NCI-H1092 (cell line): ENCODE data around the gene PRPSAP1.
"Not testable (repeated sequence)": the region's sequence is repeated elsewhere in the genome, so short reads cannot be mapped to it uniquely, and the experiment has no call there.

Experiments used
- DNase-seq: peaks from one replicate; lab custom pipeline; 2025; lab: John Stamatoyannopoulos, UW

The PRPSAP1 gene

GRCh38 chr17:76277300-76278267, 76.1 kb downstream of the PRPSAP1 start:
- DNase-seq = no peak

- DNase-seq = no peak
Observed at GRCh38 chr17:76276461-76277299, 77.0 kb downstream of the PRPSAP1 start.

GRCh38 chr17:76276069-76276431, 77.7 kb downstream of the PRPSAP1 start:
- DNase-seq = no peak

- DNase-seq = no peak
Observed at GRCh38 chr17:76275382-76276068, 78.2 kb downstream of the PRPSAP1 start.

- no peak for DNase-seq
Observed at GRCh38 chr17:76274112-76274956, 79.4 kb downstream of the PRPSAP1 start.

GRCh38 chr17:76273445-76274111, 80.1 kb downstream of the PRPSAP1 start:
- DNase-seq = no peak

- no peak for DNase-seq
Observed at GRCh38 chr17:76272541-76273444, 80.9 kb downstream of the PRPSAP1 start.

- no peak for DNase-seq
Observed at GRCh38 chr17:76271669-76272540, 81.8 kb downstream of the PRPSAP1 start.

GRCh38 chr17:76270770-76271668, 82.7 kb downstream of the PRPSAP1 start:
- DNase-seq = no peak

- no peak for DNase-seq
Observed at GRCh38 chr17:76270127-76270592, 83.6 kb downstream of the PRPSAP1 start.

GRCh38 chr17:76268991-76269981, 84.4 kb downstream of the PRPSAP1 start:
- DNase-seq = no peak

- no peak for DNase-seq
Observed at GRCh38 chr17:76268015-76268749, 85.5 kb downstream of the PRPSAP1 start.

GRCh38 chr17:76267581-76268001, 86.1 kb downstream of the PRPSAP1 start:
- DNase-seq = not testable (repeated sequence)

- no peak for DNase-seq
Observed at GRCh38 chr17:76267051-76267576, 86.6 kb downstream of the PRPSAP1 start.

- DNase-seq = no peak
Observed at GRCh38 chr17:76266244-76266938, 87.3 kb downstream of the PRPSAP1 start.
